ENCODE measurements around the gene OAS2.

Gene OAS2

DNA sequence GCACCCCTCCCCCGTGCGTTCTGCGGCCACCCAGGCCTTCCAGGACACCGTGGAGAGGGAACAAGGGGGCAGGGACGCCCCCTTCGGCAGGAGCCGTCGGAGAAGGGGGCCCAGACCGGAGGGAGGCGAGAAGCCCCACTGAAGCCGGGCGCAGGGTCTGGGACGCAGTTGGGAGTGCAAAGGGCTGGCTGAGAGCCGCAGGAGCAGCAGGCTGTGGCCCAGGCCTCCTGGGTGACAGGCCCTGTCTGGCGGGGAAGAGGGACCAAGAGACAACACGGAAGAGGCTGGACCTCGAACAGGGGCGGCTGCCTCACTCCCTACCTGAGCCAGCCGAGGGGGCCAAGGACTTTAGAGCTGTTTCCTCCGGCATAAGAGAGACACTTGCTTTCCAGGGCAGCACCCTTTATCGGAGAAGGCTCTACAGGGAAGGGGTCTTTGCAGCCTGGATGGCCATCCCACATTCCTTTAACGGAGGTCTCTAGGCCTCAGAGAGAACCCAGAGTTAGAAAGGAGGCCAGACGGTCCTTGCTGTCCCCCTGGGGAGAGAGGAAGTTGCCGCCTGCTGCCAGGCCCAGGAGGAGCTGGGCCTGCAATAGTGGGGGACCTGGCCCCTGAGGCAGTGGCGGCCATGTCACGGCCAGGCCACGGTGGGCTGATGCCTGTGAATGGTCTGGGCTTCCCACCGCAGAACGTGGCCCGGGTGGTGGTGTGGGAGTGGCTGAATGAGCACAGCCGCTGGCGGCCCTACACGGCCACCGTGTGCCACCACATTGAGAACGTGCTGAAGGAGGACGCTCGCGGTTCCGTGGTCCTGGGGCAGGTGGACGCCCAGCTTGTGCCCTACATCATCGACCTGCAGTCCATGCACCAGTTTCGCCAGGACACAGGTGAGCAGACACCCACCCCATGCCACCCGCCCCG is 79.5 kb downstream of the OAS2 start:
- no peak for DNase-seq (ENCODE audit: low read depth, low spot score)

DNA sequence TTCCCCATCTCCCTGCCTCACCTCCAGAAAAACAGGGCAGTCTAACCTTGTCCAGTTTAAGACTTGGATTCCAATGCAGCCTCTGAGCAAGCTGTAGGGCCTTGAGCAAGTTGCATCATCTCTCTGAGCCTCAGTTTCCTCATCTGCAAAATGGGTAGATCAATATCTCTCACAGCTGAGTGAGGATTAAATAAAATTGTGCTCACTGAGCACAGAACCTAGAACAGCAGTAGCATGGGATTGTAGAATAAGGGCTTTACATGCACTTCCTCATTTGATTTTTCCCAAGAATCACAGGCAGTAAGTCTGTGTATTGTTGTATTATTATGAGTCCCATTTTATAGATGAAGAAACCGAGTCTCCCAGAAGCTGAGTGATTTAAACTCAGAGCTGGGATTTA is 80.2 kb downstream of the OAS2 start:
- DNase-seq (ENCODE audit: low read depth, low spot score), result no peak

DNA sequence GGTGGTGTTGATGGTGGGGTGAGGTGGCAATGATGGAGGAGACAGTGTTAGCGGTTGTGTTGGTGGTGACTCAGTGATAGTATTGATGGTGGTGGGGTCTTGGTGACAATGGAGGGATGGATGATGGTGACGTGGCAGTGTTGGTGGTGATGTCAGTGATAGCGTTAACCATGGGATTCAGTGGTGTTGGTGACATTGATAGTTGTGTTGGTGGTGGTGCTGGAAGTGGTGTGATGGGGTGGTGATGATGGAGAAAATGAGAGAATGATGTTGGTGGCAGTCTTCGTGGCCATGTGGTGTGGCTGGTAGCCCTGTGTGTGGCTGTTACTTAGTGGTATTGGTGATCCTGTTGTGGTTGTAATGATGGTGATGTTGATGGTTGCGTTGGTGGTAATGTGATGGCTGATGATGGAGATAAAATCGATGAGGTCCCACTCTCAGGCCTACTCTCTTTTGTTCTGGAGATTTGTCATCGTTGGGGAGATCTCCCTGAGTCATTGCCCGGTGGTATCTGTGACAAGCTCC is 80.8 kb downstream of the OAS2 start:
- no peak for DNase-seq (ENCODE audit: low read depth, low spot score)

DNA sequence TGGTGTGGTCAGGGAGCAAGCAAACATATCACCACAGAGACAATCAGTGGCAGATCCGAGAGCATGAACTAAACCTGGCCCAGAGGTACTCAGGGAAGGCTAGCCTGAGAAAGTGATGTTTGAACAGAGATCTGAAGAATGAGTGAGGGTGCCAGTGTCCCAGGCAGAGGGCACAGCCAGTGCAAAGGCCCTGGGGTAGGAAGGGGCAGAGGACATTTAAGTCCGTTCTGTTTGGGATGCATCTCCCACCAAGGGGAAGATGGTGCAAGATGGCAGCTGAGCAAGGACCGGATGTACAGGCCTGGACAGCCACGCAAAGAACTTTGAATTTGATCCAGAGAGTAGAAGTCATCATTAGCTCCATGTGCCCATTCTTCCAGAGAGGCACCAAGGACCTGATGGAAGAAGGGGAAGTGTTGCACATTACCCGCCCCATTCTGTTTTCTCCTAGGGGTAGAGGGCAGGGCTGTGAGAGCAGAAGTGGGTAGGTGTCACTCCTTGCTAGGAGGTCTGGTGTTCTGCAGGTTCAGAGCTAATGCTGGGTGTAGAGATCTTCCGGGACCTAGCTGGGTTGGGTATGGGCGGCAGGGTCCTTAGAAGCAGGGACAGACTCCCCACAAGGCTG is 82.1 kb downstream of the OAS2 start:
- DNase-seq (ENCODE audit: low read depth, low spot score), result no peak

DNA sequence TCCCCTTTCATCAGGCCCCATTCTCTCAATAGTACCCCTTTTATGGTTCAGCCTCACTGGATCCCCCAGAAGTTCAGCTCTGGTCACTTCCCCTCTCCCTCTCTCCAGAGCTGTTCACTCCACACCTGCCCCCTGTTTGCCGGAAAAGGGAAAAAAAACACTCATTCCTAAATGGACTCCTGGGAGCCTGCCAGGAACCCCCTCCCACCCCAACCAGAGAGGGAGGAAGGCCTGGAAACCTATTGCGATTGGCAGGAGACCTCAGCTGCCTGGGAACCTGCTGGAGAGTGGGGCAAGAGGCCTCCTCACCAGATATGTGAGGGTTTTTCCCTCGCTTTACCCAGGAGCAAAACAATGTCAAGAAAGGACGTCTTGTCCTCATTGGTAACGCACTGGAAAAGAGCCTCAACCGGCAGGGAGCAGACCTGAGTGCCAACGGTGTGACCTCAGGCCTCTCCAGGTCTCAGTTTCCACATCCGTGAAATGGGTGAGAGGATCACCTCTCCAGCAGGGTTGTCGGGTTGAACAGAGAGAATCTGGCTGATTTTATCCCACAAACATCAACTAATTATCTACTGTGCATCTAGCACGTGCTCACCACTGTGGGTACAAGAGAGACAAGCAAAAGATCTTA is 82.9 kb downstream of the OAS2 start:
- DNase-seq (ENCODE audit: low read depth, low spot score), result no peak
